ENCODE measurements around the gene ZNRF4. TPM values are rescaled to one million over a fixed set of nuclear protein-coding genes. Genes with fewer than 3 reads are reported as not detected.

ZNRF4 gene
- total and polyA plus RNA-seq, 2 of the 8 experiments (the other 6 are each of a cell fraction or from before 2014, with no cell fraction given): not detected

DNA sequence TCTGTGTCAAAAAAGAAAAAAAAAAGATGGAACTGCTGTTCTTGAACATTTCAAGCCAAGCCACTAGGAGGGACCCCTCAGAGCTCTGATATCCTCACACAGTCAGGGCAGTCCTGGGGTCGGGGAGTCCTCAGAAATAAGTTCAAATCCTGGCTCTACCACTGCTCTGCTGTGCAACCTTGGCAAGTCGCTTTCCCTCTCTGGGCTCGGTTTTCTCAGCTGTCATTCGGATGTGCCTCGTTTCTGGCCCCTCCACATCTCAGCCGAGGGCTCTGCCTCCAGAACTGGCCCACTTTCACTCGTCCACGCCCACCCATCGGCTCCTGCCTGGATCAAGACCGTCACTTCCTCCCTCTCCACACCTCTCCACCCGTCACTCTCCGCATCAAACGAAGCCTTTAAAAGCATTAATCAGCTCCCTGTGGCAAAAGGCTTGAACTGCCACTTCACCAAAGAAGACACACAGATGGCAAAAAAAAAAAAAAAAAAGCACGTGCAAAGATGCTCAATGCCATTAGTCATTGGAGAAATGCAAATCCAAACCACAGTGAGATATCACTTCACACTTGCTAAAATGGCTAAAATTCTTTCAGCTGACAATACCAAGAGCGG lies 7.4 kb upstream of the ZNRF4 start:
- no peak overlapping the region for H3K4me3 ChIP-seq (ENCODE audit: extremely low read depth in 1 of 4, insufficient read depth in 2 of 4, low read depth in 3 of 4, low read length in 4 of 4)
- H2BK20ac ChIP-seq (ENCODE audit: low read length): no peak overlapping the region
- ChIA-PET POLR2A (ENCODE audit: partially characterized antibody) (no interaction called here), CTCF (ENCODE audit: partially characterized antibody) (interaction anchor here (0.6 kb wide), 1 partner anchor 146 kb away, joined by 3 read pairs; no protein-coding TSS in a partner anchor)
- no peak overlapping the region for H3K4me2 ChIP-seq (ENCODE audit: insufficient read depth in 1 of 2, low read depth in 2 of 2, low read length in 2 of 2)
- FAIRE-seq (no peak), DNase-seq (ENCODE audit: low read depth in 1 of 2, low spot score in 2 of 2) (no peak)
- no peak overlapping the region for H2BK5ac ChIP-seq (ENCODE audit: low read depth, low read length)
- H3K27me3 ChIP-seq (replicated peaks in 1 of 4; ENCODE audit: control insufficient read depth in 3 of 4, extremely low read depth in 1 of 4, insufficient read depth in 3 of 4, low read length in 3 of 4): no peaks in the 10 kb centered on the region; a peak in 4 of 7 replicates
- 0 out of 2 replicates have a peak, but pooled peaks cover 1% of the 10 kb centered on the region for H3K23me2 ChIP-seq (ENCODE audit: low read depth, low read length)
- no peaks in the 10 kb centered on the region for H4K20me1 ChIP-seq (replicated peaks in 1 of 2; ENCODE audit: control insufficient read depth in 1 of 2, insufficient read depth in 2 of 2, low read length in 2 of 2)
- no peaks in the 10 kb centered on the region for H3K36me3 ChIP-seq (ENCODE audit: control insufficient read depth in 2 of 4, insufficient read depth in 4 of 4, low read length in 3 of 4)
- H2BK120ac ChIP-seq (replicated peaks; ENCODE audit: low read depth, low read length): no peak overlapping the region
- TF ChIP-seq KDM1A (IDR thresholded peaks at IDR 0.05; ENCODE audit: borderline replicate concordance, low read length) (peak; percentile 67; the same call in 1 of the 2 replicates), NANOG (IDR thresholded peaks at IDR 0.05; ENCODE audit: insufficient read depth, low read depth, low read length, poor library complexity, severe bottlenecking) (no peak)
- H3K9ac ChIP-seq (replicated peaks in 1 of 4; ENCODE audit: extremely low read depth in 1 of 4, low read depth in 3 of 4, low read length in 3 of 4): no peak overlapping the region
- H2AFZ ChIP-seq (ENCODE audit: low read length): no peak overlapping the region
- peak overlapping the region; percentile 78 for H3K4ac ChIP-seq (replicated peaks; ENCODE audit: insufficient read length, low read depth, low read length)
- H3K56ac ChIP-seq (replicated peaks; ENCODE audit: insufficient read length, low read depth, low read length): no peak overlapping the region
- H3K14ac ChIP-seq (ENCODE audit: insufficient read length): no peak overlapping the region
- no peak overlapping the region for H4K5ac ChIP-seq (ENCODE audit: insufficient read length, low read depth, low read length)
- 81% methylated on average over 12 of the region's 15 CpGs; no CpG with 5 or more reads in 1 of the 2 experiments for WGBS, 2 experiments (ENCODE audit: extremely low coverage in 1 of 2, insufficient coverage in 1 of 2, insufficient read length in 1 of 2, insufficient replicate concordance in 2 of 2, low coverage in 1 of 2, low lambda C conversion rate in 2 of 2, missing lambda C conversion rate in 1 of 2)
- H2BK15ac ChIP-seq (ENCODE audit: low read length): peak overlapping the region; percentile 81; the same call in 1 of the 2 replicates
- H2BK12ac ChIP-seq (ENCODE audit: low read depth, low read length): no peak overlapping the region
- H3K79me2 ChIP-seq (ENCODE audit: control insufficient read depth in 1 of 2, insufficient read depth in 2 of 2, low read length in 2 of 2): no peaks in the 10 kb centered on the region
- no peak overlapping the region; the same call in 1 of the 2 replicates for H4K8ac ChIP-seq (ENCODE audit: extremely low read depth, insufficient read depth, low read length)
- H2AK5ac ChIP-seq (ENCODE audit: low read depth, low read length): no peak overlapping the region
- H4K91ac ChIP-seq (replicated peaks; ENCODE audit: insufficient read length, low read length): no peak overlapping the region
- no peaks in the 10 kb centered on the region for H3K4me1 ChIP-seq (replicated peaks in 1 of 4; ENCODE audit: control insufficient read depth in 3 of 4, insufficient read depth in 4 of 4, low read length in 3 of 4)
- no peak overlapping the region for H3K18ac ChIP-seq (ENCODE audit: extremely low read depth, low read length)
- H3K27ac ChIP-seq (ENCODE audit: low read depth, low read length): no peak overlapping the region
- H3K9me3 ChIP-seq (ENCODE audit: insufficient read depth in 2 of 2, low read depth in 1 of 2, low read length in 1 of 2): no peaks in the 10 kb centered on the region
- H3K23ac ChIP-seq (ENCODE audit: insufficient read length): no peak overlapping the region
- H3K79me1 ChIP-seq (ENCODE audit: low read depth, low read length): no peaks in the 10 kb centered on the region
